SK-N-SH treated with all-trans-retinoic acid at 6 μM for 48 hours (cell line): Measurements from ENCODE around the gene MTFR1L.

ENCODE experiments used
- ATAC-seq: fragments of 200-7000 bp; cut with Tn5 transposase; 3 replicates; pipeline ENCODE4 v1.9.1; 2020; ENCODE audit warnings: mild to moderate bottlenecking, moderate library complexity
- ARNTL ChIP-seq: fragments of 450-650 bp; formaldehyde crosslinking; IDR thresholded peaks from 2 replicates; pipeline ENCODE4 v1.5.0; 2020; ENCODE audit warnings: low read depth, mild to moderate bottlenecking, moderate library complexity, borderline replicate concordance
- BACH2 ChIP-seq: fragments of 250-450 bp; sonication (Bioruptor Pico); IDR thresholded peaks from 2 replicates; pipeline ENCODE4 v1.9.0; 2021; ENCODE audit warnings: mild to moderate bottlenecking, borderline replicate concordance
- CREB5 ChIP-seq: fragments of 250-450 bp; sonication (Bioruptor Pico); IDR thresholded peaks from 2 replicates; pipeline ENCODE4 v1.5.1; 2020; ENCODE audit warnings: low read depth, mild to moderate bottlenecking, moderate library complexity
- CSDC2 ChIP-seq: fragments of 250-450 bp; sonication (Bioruptor Pico); IDR thresholded peaks from 2 replicates; pipeline ENCODE4 v1.5.0; 2020; ENCODE audit warnings: mild to moderate bottlenecking, moderate library complexity
- GLIS3 ChIP-seq: fragments of 250-450 bp; sonication (Bioruptor Pico); IDR thresholded peaks from 2 replicates; pipeline ENCODE4 v1.5.0; 2020; ENCODE audit warnings: mild to moderate bottlenecking, moderate library complexity
- ISL1 ChIP-seq: fragments of 250-450 bp; sonication (Bioruptor Pico); IDR thresholded peaks from 2 replicates; pipeline ENCODE4 v2.1.2; 2022; ENCODE audit warnings: mild to moderate bottlenecking, moderate library complexity
- OSR1 ChIP-seq: fragments of 250-450 bp; sonication (Bioruptor Pico); IDR thresholded peaks from 2 replicates; pipeline ENCODE4 v1.8.0; 2022; ENCODE audit warnings: moderate library complexity, mild to moderate bottlenecking, inconsistent platforms
- POU6F1 ChIP-seq: fragments of 250-450 bp; sonication (Bioruptor Pico); IDR thresholded peaks from 2 replicates; pipeline ENCODE4 v1.8.0; 2021; ENCODE audit warnings: low read depth, mild to moderate bottlenecking, moderate library complexity, borderline replicate concordance
- PPARA ChIP-seq: fragments of 250-450 bp; sonication (Bioruptor Pico); IDR thresholded peaks from 2 replicates; pipeline ENCODE4 v1.5.0; 2020; ENCODE audit warnings: mild to moderate bottlenecking, borderline replicate concordance
- RARB ChIP-seq: fragments of 250-450 bp; sonication (Bioruptor Pico); IDR thresholded peaks from 2 replicates; pipeline ENCODE4 v1.8.0; 2021; ENCODE audit warnings: mild to moderate bottlenecking, moderate library complexity
- SNAI2 ChIP-seq: fragments of 250-450 bp; sonication (Bioruptor Pico); IDR thresholded peaks from 2 replicates; pipeline ENCODE4 v1.5.0; 2020; ENCODE audit warnings: mild to moderate bottlenecking, moderate library complexity
- TCF4 ChIP-seq: fragments of 250-450 bp; sonication (Bioruptor Pico); IDR thresholded peaks from 2 replicates; pipeline ENCODE4 v1.8.0; 2021; ENCODE audit warnings: mild to moderate bottlenecking, moderate library complexity, borderline replicate concordance
- TOX ChIP-seq: fragments of 250-450 bp; sonication (Bioruptor Pico); IDR thresholded peaks from 2 replicates; pipeline ENCODE4 v1.8.0; 2021; ENCODE audit warnings: mild to moderate bottlenecking, moderate library complexity, borderline replicate concordance
- TSHZ2 ChIP-seq: fragments of 250-450 bp; sonication (Bioruptor Pico); IDR thresholded peaks from 2 replicates; pipeline ENCODE4 v1.5.0; 2020; ENCODE audit warnings: mild to moderate bottlenecking, moderate library complexity
- ZC3H10 ChIP-seq: fragments of 250-450 bp; sonication (Bioruptor Pico); IDR thresholded peaks from 2 replicates; pipeline ENCODE4 v1.5.1; 2021; ENCODE audit warnings: mild to moderate bottlenecking, moderate library complexity
- ZFP3 ChIP-seq: fragments of 250-450 bp; sonication (Bioruptor Pico); IDR thresholded peaks from 2 replicates; pipeline ENCODE4 v1.5.0; 2020; ENCODE audit warnings: mild to moderate bottlenecking, moderate library complexity
- ZFP30 ChIP-seq: fragments of 450-650 bp; formaldehyde crosslinking; IDR thresholded peaks from 2 replicates; pipeline ENCODE4 v1.5.0; 2022; ENCODE audit warnings: mild to moderate bottlenecking, moderate library complexity
- ZNF565 ChIP-seq: fragments of 450-650 bp; formaldehyde crosslinking; conservative IDR thresholded peaks from 2 replicates; pipeline ENCODE4 v1.5.0; 2020; ENCODE audit warnings: low read depth, mild to moderate bottlenecking, moderate library complexity
- ZNF70 ChIP-seq: fragments of 450-650 bp; formaldehyde crosslinking; IDR thresholded peaks from 2 replicates; pipeline ENCODE4 v1.5.0; 2020; ENCODE audit warnings: mild to moderate bottlenecking, moderate library complexity
- ZNF8 ChIP-seq: fragments of 450-650 bp; formaldehyde crosslinking; IDR thresholded peaks from 2 replicates; pipeline ENCODE4 v1.5.0; 2020; ENCODE audit warnings: mild to moderate bottlenecking, moderate library complexity
- TF ChIP-seq, protein P1 (sequence below): fragments of 250-450 bp; sonication (Bioruptor Pico); IDR thresholded peaks from 2 replicates; pipeline ENCODE4 v1.5.1; 2021; ENCODE audit warnings: mild to moderate bottlenecking, moderate library complexity

The MTFR1L gene

DNA sequence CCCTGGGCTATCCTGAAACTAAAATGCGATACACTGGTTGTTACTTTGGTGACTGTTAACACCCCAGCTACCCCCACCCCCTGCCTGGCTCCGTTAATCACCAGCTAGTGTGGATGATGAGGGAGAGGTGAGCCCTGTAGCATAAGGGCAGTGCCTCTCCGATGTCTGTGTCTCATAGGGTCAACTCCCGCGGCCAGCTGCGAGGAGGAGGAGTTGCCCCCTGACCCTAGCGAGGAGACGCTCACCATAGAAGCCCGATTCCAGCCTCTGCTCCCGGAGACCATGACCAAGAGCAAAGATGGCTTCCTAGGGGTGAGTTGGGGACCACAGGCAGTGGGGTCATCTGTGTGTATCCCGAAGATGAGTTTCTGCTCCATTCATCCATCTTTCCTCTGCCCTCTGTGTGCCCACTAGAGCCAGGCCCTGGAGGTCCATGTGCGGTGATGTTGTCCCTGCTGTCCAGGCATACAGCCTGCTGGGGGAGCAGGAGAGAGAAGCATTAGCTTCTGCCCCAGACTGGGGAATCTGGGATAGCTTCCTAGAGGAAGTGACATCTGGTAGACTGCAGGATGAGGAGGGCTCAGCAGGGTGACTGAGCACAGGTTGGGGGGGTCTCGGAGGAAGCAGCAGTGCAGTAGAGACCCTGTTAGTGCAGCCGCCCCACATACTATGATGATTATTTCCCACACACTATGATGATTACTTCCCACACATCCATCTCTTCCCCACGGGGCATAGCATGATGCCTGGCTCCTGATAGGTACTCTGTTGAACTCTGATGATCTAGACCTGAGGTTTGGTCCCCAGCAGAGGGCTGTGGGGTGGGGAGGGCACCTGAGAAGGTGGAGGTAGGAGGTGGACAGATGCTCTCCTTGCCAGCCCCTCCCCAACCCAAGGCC is 14.5 kb upstream of the MTFR1L start:
- no peak for ATAC-seq
- TF ChIP-seq BACH2 (CRISPR knock-in tag), result no peak
- TF ChIP-seq ZNF565 (CRISPR knock-in tag), result no peak
- TF ChIP-seq RARB (CRISPR knock-in tag), result no peak
- TF ChIP-seq PPARA (CRISPR knock-in tag), result no peak
- TF ChIP-seq CSDC2 (CRISPR knock-in tag), result no peak
- TF ChIP-seq ZC3H10 (CRISPR knock-in tag), result no peak
- no peak for TF ChIP-seq TSHZ2
- no peak for TF ChIP-seq ZNF70 (CRISPR knock-in tag)
- TF ChIP-seq ARNTL (CRISPR knock-in tag), result no peak
- TF ChIP-seq TCF4 (CRISPR knock-in tag), result no peak
- TF ChIP-seq CREB5 (CRISPR knock-in tag), result no peak
- TF ChIP-seq, protein P1, sequence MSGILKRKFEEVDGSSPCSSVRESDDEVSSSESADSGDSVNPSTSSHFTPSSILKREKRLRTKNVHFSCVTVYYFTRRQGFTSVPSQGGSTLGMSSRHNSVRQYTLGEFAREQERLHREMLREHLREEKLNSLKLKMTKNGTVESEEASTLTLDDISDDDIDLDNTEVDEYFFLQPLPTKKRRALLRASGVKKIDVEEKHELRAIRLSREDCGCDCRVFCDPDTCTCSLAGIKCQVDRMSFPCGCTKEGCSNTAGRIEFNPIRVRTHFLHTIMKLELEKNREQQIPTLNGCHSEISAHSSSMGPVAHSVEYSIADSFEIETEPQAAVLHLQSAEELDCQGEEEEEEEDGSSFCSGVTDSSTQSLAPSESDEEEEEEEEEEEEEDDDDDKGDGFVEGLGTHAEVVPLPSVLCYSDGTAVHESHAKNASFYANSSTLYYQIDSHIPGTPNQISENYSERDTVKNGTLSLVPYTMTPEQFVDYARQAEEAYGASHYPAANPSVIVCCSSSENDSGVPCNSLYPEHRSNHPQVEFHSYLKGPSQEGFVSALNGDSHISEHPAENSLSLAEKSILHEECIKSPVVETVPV, result no peak
- TF ChIP-seq SNAI2 (CRISPR knock-in tag), result no peak
- no peak for TF ChIP-seq ZFP3 (CRISPR knock-in tag)
- no peak for TF ChIP-seq OSR1 (CRISPR knock-in tag)

DNA sequence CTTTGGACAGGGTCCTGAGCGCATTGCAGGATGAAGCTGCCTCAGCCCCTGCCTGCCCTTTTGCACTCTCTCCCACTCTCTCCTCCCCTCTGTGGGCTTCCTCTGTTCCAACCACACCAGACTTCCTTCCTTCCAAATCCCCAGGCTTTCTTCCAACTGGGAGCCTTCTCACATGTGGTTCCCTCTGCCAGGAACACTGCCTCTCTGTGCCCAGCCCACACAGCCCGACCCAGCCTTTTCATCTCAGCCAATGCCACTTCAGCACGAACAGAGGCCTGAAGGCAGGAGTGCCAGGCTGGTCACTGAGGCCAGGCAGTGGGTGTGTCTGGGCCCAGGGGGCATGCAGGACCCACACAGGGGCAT is 13.9 kb upstream of the MTFR1L start:
- no peak for TF ChIP-seq TSHZ2
- ATAC-seq, result no peak; the same call in 2 of the 3 replicates

GRCh38 chr1:25806418-25806817 is 13.3 kb upstream of the MTFR1L start:
- ATAC-seq, result no peak
- no peak for TF ChIP-seq ZNF70 (CRISPR knock-in tag)
- no peak for TF ChIP-seq PPARA (CRISPR knock-in tag)
- TF ChIP-seq ARNTL (CRISPR knock-in tag), result no peak
- no peak for TF ChIP-seq ISL1 (CRISPR knock-in tag)
- TF ChIP-seq BACH2 (CRISPR knock-in tag), result no peak
- TF ChIP-seq CSDC2 (CRISPR knock-in tag), result no peak
- TF ChIP-seq OSR1 (CRISPR knock-in tag), result no peak
- TF ChIP-seq POU6F1 (CRISPR knock-in tag), result no peak
- no peak for TF ChIP-seq ZNF565 (CRISPR knock-in tag)
- no peak for TF ChIP-seq ZC3H10 (CRISPR knock-in tag)
- TF ChIP-seq TSHZ2, result no peak
- no peak for TF ChIP-seq GLIS3 (CRISPR knock-in tag)
- TF ChIP-seq ZNF8 (CRISPR knock-in tag), result no peak
- TF ChIP-seq SNAI2 (CRISPR knock-in tag), result no peak
- TF ChIP-seq TCF4 (CRISPR knock-in tag), result no peak
- no peak for TF ChIP-seq TOX (CRISPR knock-in tag)
- no peak for TF ChIP-seq ZFP3 (CRISPR knock-in tag)
- TF ChIP-seq ZFP30 (CRISPR knock-in tag), result no peak
